ENCODE data around the gene LIN7C.
"Not testable (repeated sequence)": the region's sequence is repeated elsewhere in the genome, so short reads cannot be mapped to it uniquely, and the experiment has no call there.

Gene LIN7C, protein sequence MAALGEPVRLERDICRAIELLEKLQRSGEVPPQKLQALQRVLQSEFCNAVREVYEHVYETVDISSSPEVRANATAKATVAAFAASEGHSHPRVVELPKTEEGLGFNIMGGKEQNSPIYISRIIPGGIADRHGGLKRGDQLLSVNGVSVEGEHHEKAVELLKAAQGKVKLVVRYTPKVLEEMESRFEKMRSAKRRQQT

DNA sequence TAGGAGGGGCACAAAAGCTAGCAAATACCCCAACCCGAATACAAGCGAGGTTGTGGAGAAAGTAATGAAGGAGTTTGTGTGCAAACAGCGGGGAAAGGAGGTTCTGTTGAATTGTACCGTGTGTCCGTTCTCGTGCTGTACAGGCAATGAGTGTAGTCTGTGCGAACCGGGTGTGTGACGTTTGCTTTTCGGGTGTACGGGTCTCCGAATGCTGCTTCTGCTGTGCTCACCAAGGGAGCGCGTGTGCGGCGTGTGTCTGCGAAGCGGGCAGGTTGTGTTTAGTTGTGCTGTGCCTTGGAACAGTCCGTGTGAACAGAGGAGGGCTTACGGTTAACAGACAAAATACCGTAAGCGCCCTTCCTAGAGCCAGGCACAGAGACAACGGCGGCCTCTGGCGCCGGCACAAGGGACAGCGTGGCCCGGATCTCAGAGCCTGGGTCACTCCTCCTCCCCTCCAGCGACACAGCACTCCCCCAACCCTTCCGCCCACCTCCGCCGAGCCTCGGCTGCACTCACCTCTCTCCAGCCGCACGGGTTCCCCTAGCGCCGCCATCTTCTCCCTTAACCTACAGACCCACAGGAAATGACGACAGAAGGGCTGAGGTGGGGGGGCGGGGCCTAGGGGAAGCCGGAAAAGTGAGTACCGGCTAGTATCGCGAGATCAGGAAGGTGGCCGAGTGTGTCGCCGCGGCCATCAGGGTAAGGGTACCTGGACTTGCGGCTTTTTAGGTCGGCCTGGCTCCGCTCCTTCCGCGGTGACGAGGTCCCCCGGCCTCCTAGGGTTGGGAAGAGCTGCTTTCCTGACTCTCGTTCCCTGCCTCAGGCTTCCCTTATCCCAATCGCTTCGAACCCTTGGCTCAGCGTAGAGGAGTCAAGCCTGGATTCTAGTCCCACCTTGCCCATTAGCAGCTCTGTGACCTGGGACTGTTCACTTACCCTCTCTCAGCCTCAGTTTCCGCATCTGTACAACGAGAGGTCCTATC lies at the start of gene LIN7C:
TSS of gene LIN7C (minus strand) at position 570 of the 983 bp plus-strand sequence. CDS start at position 553, 17 bp downstream.
- DNase-seq = peak; percentile 86

DNA sequence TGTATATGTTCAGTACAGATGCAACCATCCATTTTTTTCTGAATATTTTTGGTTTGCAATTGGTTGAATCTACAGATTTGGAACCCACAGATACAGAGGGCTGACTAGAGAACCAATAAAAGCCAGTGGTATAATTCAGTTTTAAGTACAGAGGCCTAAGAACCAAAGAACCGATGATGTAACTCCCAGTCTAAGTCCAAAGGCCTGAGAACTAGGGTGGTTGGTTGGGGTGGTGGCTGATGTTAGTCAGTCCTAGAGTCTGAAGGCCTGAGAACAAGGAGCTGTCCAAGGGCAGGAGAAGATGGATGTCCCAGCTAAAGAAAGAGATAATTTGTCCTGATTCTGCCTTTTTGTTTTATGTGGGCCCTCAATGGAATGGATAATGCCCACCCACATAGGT lies 48.7 kb upstream of the LIN7C start:
- no peak for DNase-seq

DNA sequence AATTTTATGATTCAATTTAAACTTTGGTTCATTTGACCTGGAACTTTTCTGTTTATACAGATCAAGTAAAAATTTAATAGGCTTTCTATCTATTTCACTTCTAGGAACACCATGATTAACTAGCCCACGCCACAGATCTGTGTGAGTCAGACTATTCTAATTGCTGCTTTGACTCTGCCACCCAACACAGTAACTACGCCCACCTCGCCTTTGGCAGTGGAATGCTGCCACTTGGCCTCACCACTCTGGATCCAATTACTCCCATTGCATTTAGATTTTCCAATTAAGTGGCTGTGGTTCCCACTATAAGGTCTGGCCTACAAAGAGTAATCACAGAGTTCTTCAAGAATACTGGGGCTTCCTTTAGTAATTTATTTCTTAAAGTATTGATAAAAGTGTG lies 46.6 kb upstream of the LIN7C start:
- DNase-seq = no peak

DNA sequence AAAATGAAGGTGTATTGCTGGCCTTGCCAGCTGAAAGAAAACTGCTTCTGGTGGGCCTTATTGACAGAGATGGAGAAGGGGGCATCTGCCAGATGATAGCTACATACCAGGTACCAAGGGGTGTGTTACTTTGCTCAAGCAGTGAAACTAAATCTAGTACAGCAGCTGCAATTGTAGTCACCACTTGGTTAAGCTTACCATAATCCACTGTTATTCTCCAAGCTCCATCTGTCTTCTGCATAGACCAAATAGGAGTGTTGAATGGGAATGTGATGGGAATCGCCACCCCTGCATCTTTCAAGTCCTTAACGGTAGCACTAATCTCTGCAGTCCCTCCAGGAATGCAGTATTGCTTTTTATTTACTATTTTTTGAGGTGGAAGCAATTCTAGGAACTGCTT lies 45.8 kb upstream of the LIN7C start:
- DNase-seq = no peak

DNA sequence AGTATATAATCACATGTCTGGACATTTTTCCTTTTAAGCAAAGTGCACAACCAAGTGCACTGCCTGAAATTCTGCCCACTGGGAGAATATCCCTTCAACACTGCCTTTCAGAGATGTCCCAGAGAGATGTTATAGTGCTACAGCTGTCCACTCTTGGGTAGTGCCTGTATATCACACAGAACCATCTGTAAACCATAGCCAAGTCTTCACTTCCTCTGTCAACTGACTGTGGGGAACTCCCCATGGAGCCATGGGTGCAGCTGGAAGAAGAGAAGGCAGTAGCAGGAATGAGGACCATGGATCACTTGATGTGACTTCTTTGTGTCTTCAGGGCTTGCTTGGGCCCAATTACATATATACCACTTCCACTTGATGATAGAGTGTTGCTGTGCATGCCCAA lies 44.6 kb upstream of the LIN7C start:
- no peak for DNase-seq

DNA sequence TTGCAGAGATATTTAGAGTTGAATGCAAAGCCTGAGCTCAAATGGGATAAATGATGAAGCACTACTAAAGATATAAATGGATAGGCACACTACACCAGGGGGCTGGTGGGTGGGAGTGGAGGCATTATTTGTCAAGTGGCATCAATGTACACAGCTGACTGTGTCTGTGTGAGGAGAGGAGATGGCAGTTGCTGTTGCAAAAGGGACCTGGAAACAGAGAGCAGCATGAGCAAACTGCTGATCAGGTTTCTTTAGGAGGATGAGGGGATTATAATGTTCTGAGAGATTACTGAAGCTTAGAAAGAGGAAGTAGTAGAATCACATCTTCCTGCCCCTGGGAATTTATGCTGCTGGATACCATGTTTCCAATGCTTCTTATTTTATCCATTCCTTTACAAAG lies 39.4 kb upstream of the LIN7C start:
- DNase-seq = no peak

DNA sequence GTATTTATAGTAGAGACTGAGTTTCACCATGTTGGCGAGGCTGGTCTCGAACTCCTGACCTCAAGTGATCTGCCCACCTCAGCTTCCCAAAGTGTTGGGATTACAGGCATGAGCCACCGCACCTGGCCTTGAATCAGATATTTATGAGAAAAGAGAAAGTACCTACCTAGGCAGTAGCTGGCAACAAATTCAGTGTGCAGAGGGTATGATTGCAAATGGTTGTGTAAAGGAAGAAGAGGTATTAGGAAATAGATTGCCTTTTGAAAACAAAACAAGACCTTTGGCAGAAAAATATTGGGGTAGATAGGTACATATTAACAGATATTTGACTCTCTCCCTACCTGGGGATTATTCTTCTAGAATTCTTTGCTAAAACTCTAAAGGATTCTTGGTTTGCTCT lies 38.5 kb upstream of the LIN7C start:
- DNase-seq = no peak

DNA sequence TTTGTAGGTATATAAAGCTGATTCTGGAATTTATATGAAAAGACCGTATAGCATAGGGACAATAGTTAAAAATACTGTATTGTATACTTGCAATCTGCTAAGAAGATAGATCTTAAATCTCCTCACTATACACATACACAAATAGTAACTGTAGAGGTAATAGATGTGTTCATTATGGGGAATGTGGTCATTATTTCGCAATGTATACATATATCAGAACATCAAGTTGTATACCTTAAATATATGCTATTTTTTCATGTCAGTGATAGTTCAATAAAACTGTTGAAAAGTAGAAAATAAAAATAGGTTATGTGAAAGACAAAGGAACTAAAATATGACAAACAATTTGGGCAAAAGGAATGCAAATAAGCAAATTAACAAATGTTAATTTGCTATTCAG lies 35.2 kb upstream of the LIN7C start:
- DNase-seq = no peak

DNA sequence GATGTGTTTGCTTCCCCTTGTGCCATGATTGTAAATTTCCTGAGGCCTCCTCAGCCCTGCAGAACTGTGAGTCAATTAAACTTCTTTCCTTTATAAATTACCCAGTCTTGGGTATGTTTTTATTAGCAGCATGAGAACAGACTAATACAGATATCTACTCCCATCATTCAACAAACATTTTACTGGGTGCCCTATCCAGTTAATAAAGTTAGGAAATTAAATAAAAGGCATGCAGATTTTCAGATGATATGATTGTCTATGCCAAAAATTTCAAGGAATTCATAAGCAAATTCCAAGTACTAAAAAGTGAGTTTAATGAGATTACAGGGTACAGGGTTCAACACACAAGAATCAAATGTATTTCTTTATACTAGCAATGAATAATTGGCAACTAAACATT lies 33.5 kb upstream of the LIN7C start:
- no peak for DNase-seq

DNA sequence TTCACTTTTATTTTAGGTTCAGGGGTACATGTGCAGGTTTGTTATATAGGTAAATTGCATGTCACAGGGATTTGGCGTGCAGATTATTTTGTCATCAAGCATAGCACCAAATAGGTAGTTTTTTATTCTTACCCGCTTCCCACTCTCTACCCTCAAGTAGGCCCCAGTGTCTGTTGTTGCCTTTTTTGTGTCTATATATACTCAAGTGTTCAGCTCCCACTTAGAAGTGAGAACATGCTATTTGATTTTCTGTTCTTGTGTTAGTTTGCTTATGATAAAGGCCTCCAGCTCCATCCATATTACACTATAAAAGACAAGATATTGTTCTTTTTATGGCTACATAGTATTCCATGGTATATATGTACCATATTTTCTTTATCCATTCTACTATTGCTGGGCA lies 28.5 kb upstream of the LIN7C start:
- DNase-seq = no peak

DNA sequence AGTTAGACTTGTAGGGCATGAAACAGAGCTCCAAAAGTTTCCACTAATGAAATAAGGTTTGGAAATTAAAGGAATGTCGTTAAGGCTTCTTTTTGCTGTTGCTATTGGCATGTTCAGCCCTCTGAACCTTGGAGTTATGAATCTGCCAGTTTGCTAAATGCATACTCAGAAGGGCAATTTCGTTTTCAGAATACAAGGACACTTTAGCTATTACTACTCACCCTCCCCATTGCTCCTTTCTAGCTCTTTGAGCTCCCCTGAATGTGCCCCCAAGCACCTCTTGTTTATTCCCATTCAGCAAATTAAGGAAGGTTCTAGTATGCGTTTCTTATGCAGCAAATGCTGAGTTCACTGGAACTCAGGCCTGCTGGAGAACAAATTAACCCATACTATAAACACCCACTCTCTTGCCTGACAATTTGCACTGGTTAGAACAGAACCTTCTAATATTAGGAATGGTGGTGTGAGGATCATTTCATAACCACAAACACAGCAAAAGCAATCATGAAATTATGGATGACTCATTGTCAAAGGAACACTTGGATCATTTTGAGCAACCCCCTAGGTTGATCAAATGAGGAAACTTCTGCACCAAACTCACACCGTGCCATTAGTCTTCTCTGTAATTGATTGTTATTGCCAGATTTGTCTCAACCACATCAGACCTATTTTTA lies 26.2 kb upstream of the LIN7C start:
- DNase-seq = no peak

DNA sequence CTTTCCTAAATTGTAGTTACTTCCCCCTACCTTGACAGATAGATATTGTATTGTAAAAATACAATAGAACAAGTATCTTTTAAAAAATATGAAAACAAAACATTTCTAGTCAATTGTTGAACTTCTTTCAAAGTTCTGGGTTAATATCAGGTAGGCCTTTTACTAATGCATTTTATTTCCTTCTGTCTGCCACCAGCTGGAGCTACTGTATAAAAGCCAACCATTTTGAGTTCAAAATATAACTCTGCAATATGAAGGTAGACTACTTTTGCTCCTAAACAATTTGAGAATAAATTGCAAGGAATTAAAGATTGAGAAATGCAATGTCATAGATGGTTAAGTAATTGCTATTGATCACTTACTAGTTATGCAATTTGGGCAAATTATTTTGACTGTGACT lies 22.1 kb upstream of the LIN7C start:
- DNase-seq = no peak

DNA sequence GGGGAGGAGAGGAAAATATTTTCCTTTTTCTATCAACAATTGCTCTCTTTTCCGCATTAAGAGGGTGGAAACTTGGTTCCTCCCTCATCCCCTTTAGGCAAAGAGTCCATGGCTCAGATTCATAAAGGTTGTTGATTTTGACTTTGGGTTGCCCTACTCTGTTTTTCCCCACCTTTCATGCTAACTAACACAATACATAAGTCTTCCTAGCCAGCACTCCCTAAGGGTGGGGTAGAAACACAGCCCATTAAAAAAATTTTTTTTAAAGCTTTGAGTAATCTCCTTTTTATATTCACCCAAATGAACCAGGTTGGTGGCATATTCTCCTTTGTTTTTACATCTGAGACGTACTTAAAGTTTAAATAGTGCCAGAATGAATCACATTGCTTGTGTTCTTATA lies 20.0 kb upstream of the LIN7C start:
- no peak for DNase-seq

DNA sequence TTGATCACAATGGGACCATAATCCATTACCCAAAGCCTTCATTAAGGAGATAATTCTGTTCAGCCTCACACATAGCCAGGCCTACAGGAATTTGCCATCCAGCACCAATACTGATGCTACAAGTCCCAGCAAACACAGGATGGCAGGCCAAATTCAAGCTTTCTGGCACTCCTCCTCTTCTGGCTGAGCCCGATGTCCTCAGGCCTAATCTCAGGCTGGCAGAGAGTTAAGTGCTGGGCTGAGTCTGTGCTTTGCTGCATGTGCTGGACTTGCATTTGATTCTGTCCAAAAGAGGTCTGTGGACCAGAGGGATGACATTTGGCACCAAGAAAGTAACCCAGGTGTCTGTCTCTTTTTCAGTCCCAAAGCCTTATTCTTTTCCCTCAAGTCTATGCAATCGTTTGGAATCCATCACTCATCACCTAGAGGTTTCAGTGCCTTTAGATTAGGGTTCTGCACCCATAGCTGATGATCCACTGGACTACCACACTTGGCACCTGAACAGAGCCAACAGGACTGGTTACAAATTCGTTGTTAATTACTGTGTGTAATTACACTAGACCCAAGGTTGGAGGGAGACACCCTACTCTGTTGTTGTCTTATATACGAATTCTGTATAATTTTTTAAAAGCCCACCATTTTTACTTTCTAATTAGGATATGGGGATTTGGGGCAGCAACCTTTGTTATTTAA lies 19.4 kb upstream of the LIN7C start:
- DNase-seq = no peak

DNA sequence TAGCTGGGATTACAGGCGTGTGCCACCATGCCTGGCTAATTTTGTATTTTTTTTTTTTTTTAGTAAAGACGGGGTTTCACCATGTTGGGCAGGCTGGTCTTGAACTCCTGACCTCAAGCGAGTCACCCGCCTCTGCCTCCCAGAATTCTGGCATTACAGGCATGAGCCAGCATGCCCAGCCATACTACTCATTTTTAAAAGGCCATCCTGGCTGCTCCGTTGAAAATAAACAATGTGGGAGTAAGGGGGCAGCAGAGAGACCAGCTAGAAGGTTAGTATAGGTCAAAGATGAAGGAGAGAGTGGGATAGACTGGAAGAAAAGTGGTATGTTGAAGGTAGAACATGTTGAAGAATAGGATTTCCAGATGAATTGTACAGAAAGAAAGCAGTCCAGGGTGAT lies 17.6 kb upstream of the LIN7C start:
- DNase-seq = no peak

DNA sequence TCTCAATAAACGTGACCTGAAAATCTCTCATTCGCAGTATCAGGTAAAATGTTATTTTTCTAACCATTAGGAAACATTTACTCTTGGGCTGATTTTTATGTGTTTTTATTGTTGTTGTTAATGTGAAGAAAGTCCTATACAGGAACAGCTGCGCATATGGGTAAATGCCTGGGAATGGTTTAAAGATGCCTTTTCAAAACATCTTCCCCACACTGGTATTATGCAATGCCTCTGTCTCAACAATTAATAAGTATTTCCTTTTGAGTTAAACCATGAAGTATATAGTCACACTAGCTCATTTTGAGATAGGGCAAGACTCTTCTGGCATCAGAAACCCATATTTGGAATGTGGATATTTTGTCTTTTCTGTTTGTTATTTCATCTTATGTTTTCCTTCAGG lies 13.7 kb upstream of the LIN7C start:
- DNase-seq = no peak

DNA sequence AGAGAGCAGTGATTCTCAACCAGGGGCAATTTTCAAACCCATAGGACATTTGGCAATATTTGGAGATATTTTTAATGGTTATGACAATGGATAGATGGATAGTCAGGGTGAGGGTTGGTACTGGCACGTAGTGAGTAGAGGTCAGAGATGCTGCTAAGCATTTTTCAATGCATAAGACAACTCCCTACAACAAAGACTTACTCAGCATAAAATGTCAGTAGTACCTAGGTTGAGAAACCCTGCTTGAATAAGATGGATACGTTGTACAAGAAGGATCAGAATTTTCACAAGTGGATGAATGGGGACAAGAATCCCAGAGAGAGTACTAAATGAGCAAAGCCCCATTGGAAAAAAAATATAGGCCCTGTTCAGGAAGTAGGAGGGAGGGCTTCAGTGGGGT lies 11.9 kb upstream of the LIN7C start:
- DNase-seq = no peak

DNA sequence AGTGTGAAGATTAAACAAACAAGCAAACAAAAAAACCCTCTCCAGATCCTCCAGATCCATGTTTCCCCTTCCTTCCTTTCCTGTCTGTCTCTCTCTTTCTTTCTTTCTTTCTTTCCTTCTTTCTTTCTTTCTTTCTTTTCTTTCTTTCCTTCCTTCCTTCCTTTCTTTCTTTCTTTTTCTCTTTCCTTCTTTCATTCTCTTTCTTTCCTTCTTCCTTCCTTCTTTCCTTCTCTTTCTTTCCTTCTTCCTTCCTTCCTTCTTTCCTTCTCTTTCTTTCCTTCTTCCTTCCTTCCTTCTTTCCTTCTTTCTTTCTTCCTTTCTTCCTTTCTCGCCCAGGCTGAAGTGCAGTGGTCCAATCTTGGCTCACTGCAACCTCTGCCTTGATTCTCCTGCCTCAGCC lies 10.9 kb upstream of the LIN7C start:
- not testable (repeated sequence) for DNase-seq

DNA sequence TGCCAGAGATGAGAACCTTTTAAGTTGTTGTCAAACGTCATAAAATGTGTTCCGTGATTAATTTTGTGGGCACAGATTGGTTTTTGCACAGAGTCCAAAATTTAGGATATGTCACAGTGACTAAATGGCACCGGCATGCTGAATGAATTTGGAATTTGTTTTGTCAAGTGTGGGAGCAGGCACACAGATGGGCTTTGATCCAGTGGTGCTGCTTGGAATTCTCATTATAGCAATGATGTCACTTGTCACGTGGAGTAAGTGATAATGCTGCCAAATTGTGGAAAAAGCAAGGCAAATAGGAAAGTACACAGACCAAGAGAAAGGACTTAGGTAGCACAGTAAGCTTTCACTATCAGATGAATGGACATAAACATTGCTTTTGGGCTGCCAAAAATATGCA lies 8.0 kb upstream of the LIN7C start:
- DNase-seq = no peak

DNA sequence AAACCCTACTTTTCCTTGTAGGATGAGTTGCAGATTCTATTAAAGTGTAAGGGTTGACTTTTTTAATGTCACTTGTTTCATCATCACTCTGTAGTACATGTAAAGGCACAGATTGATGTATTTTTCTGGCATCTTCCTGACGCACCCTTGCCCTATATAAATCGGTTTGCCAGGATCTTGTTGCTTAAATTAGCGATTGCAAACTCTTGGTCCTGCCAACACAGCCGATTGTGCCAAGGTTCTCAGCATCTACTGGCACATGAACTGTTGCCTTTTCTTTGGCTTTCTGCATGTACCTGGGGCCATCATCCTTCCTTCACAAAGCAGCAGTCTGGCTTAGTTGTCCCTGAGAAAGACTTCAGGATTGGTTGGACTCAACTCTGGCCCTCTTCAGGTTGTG lies 7.5 kb upstream of the LIN7C start:
- DNase-seq = no peak

DNA sequence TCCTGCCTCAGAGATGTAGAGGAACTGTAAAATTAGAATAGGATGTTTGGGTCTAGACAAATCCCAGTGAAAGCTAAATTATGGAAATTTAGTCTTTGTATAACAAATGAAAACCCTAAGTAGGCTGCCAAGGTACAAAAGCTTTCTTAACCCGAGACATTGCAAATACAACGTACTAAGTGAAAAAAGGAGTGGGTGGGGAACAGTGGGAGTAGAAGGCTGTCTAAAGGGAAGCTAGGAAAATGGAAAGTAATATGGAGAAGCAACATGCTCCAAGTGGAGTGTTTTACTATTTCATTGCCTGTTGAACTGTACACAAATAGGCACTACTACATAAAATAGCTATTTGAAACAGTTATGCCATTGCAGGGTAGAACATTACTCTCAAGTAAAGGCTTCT lies 6.8 kb upstream of the LIN7C start:
- no peak for DNase-seq

DNA sequence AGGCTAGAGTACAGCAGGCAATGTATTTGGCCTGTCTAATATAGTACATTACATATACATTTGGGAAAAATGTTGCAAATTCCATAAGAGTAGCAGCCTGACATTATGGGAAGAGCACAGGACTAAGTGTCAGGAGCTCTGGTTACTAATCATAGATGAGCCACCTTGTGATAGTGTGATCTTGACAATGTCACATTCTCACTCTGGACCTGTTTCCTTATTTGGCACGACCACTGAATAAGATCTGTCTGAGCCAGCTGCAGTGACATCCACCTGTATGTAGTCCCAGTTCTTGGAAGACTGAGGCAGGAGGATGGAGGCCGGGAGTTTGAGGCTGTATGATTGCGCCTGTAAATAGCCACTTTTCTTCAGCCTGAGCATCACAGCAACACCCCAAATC lies 5.7 kb upstream of the LIN7C start:
- DNase-seq = no peak

DNA sequence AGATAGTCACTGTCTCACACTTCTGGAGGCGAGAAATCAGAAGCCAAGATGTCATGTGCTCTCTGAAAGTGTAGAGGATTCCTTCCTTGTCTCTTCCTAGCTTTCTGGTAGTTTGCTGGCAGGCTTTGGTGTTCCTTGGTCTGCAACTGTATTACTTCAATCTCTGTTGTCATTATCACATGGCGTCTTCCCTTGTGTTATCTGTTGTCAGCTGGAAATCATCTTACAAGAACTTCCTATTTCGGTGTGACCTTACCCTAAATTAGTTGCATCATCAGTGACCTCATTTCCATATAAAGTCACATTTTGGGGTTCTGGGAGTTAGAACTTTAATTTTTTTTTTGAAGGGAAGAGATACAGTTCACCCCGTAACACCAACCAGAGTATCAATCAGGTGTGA lies 3.3 kb upstream of the LIN7C start:
- DNase-seq = no peak

Measured in NCI-H2107 (cell line).